Gastrocnemius medialis (tissue), 4 donors: ENCODE measurements around the gene DYNLT5. TPM values are rescaled to one million over a fixed set of nuclear protein-coding genes. Genes with fewer than 3 reads are reported as not detected.

Experiments used
- ATAC-seq, 2 donors: fragments of 150-250 bp; one replicate each; pipeline ENCODE4 v1.9.1; 2016
- DNase-seq, 2 donors: peaks; one replicate each; pipeline ENCODE4 v3.0.0-alpha.2; 2019
- H3K27ac ChIP-seq, 4 donors: fragments of 200-600 bp; sonication (generic); 1 replicate in 1 of 4; 2 replicates in 3 of 4; pipeline ENCODE4 v1.5.1; 2016 to 2018; ENCODE audit warnings: mild to moderate bottlenecking in 2 of 4, moderate library complexity in 1 of 4
- H3K27me3 ChIP-seq, 3 donors: fragments of 200-600 bp; sonication (generic) in 2 of 3; 1 replicate in 1 of 3; 2 replicates in 2 of 3; pipeline versions ENCODE4 v1.5.1 to v1.6.0; 2016 to 2019; ENCODE audit warnings: mild to moderate bottlenecking in 1 of 3, moderate library complexity in 1 of 3
- H3K36me3 ChIP-seq, 2 donors: fragments of 200-600 bp; sonication (generic) in 1 of 2; one replicate each; pipeline ENCODE4 v1.5.1; 2017 to 2018
- H3K4me1 ChIP-seq, 2 donors: fragments of 200-600 bp; sonication (generic) in 1 of 2; one replicate each; pipeline ENCODE4 v1.5.1; 2016 to 2017; ENCODE audit warnings: mild to moderate bottlenecking in 2 of 2
- H3K4me3 ChIP-seq, 4 donors: fragments of 200-600 bp; sonication (generic) in 3 of 4; 1 replicate in 1 of 4; 2 replicates in 3 of 4; pipeline ENCODE4 v1.5.1; 2016 to 2019; ENCODE audit warnings: mild to moderate bottlenecking in 2 of 4
- H3K9me3 ChIP-seq, 3 donors: fragments of 200-600 bp; sonication (generic) in 2 of 3; 1 replicate in 1 of 3; 2 replicates in 2 of 3; pipeline ENCODE4 v1.5.1; 2016 to 2019
- CTCF ChIP-seq, 5 experiments: fragments of 450-650 bp in 3 of 5; fragments of 200-600 bp in 2 of 5; sonication (generic) in 2 of 5; IDR thresholded peaks in 4 of 5; conservative IDR thresholded peaks in 1 of 5; 1 replicate in 4 of 5; 2 replicates in 1 of 5; pipeline ENCODE4 v1.5.1; 2016 to 2019; ENCODE audit warnings: antibody characterized with exemption in 5 of 5, mild to moderate bottlenecking in 3 of 5, moderate library complexity in 3 of 5
- POLR2A ChIP-seq, 2 donors: fragments of 450-650 bp; IDR thresholded peaks; one replicate each; pipeline ENCODE4 v1.6.1; 2017; ENCODE audit warnings: antibody characterized with exemption in 2 of 2, mild to moderate bottlenecking in 2 of 2, moderate library complexity in 2 of 2
- in situ Hi-C, 4 donors: fragments of 200-750 bp; cut with MboI; loops; one replicate each; pipeline versions ENCODE4 v1.15.0 to v1.8.0; 2017; ENCODE audit warnings: low sequenced_read_pairs in 4 of 4
- intact Hi-C: fragments of 100-400 bp; cut with DNase I; formaldehyde crosslinking; loops from one replicate; pipeline ENCODE4 v1.15.1; 2023; ENCODE audit warnings: low total_unique reads
- total RNA-seq, 4 donors: library from RNA; depleted of rRNA; stranded (reverse); fragments of >200 nt; gene quantifications; one replicate each; pipeline versions ENCODE4 v1.1.0 to v1.2.3, GENCODE V29; 2016

The DYNLT5 gene
- total RNA-seq, 4 donors from 2014 or later: 1.6 TPM; not detected in 3

- no peaks in the 10 kb centered on the region for H3K9me3 ChIP-seq
- no peak overlapping the region for H3K4me3 ChIP-seq
- no peaks in the 10 kb centered on the region for H3K4me1 ChIP-seq
- in situ Hi-C loops: loop anchor here (10.0 to 25.0 kb wide), 4 partner anchors 214 to 739 kb away; no protein-coding TSS in a partner anchor
- intact Hi-C loops: loop anchor here (10.0 kb wide), 1 partner anchor 722 kb away; no protein-coding TSS in a partner anchor
- no peak overlapping the region for H3K27ac ChIP-seq
- ATAC-seq (no peak), DNase-seq (no peak)
- H3K27me3 ChIP-seq: no peaks in the 10 kb centered on the region
- TF ChIP-seq POLR2A (IDR thresholded peaks at IDR 0.05) (no peak), CTCF (IDR thresholded peaks at IDR 0.05 in 4 of 5, conservative IDR thresholded peaks at IDR 0.05 in 1 of 5) (no peak)
- no peaks in the 10 kb centered on the region for H3K36me3 ChIP-seq
These were observed 21.0 kb downstream of the DYNLT5 start for GRCh38 chr1:66773227-66773626.

DNA sequence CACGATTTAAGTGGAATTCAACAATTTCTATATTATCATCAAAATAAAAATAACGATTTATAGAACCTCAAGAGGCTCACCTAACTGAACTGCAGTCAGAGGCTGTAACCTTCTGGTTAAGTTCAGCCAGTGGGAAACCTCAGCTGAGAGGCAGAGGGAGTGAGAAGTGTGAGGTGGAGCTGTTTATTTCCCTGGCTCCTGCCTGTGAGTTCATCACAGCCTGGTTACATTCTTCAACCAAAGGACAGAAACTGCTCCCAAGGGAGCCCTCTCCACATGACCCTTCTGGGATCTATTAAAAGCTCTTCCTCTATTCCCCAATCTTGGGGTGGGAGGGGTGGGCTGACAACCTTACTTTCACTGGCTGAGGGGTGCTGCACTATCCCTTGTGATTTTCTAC is 22.2 kb downstream of the DYNLT5 start:
- intact Hi-C loops: loop anchor here (10.0 kb wide), 1 partner anchor 720 kb away; no protein-coding TSS in a partner anchor

DNA sequence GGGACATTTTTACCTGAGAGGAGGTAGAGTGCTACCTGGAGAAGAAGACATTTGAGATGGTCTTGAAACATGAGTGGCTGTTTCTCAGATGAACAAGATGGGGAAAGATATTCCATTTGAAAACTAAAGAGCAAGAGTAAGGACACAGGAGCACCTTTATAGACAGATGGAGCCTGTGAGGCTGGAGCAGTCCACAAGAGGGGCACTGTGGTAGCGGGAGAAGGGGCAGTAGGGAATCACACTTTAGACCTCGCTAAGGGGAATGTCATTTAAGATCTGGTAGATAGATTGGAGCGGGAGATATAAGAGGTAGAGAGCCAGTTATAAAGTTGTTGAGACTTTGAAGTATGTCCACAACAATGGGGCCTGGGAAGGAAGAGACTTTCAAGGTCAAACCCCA is 23.4 kb downstream of the DYNLT5 start:
- in situ Hi-C loops: loop anchor here in 1 of 4 donors (10.0 kb wide), 1 partner anchor 369 kb away; no protein-coding TSS in a partner anchor
- intact Hi-C loops: loop anchor here (10.0 kb wide), 1 partner anchor 719 kb away; no protein-coding TSS in a partner anchor

More for the DNA sequence above, 22.2 kb downstream of the DYNLT5 start:
- Histone ChIP-seq H3K27ac (no peak overlapping the region), H3K4me3 (no peak overlapping the region), H3K27me3 (no peaks in the 10 kb centered on the region), H3K4me1 (no peaks in the 10 kb centered on the region), H3K36me3 (no peaks in the 10 kb centered on the region), H3K9me3 (no peaks in the 10 kb centered on the region)
- ATAC-seq (no peak), DNase-seq (no peak)
- TF ChIP-seq POLR2A (IDR thresholded peaks at IDR 0.05) (no peak), CTCF (IDR thresholded peaks at IDR 0.05 in 4 of 5, conservative IDR thresholded peaks at IDR 0.05 in 1 of 5) (no peak)
- in situ Hi-C loops: loop anchor here (10.0 to 25.0 kb wide), 4 partner anchors 213 to 738 kb away; no protein-coding TSS in a partner anchor

DNA sequence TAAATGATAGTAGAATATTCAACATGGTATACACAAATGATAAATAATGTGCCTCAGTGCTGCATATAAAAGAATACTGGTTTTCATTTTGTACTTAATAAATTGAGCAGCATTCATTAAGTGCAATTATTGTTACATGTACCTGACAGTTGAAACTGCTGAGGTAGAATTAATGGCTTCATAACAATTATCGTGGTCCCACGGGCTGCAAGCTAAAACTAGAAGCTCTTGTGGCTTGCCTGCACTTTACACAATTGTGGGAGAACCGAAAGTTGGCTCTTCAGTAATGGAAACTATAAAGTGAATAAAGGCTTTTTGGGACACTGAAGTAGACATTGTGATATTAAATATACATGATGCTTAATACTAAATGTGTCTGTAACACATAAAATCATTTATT is 25.6 kb downstream of the DYNLT5 start:
- Histone ChIP-seq H3K4me1 (no peaks in the 10 kb centered on the region), H3K9me3 (no peaks in the 10 kb centered on the region), H3K27me3 (no peaks in the 10 kb centered on the region), H3K27ac (no peak overlapping the region), H3K4me3 (no peak overlapping the region), H3K36me3 (no peaks in the 10 kb centered on the region)
- DNase-seq (no peak), ATAC-seq (no peak)
- TF ChIP-seq CTCF (IDR thresholded peaks at IDR 0.05 in 4 of 5, conservative IDR thresholded peaks at IDR 0.05 in 1 of 5) (no peak), POLR2A (IDR thresholded peaks at IDR 0.05) (no peak)
- intact Hi-C loops (loop anchor here (10.0 kb wide), 1 partner anchor 717 kb away; no protein-coding TSS in a partner anchor), in situ Hi-C loops (loop anchor here in 1 of 4 donors (10.0 kb wide), 1 partner anchor 367 kb away; no protein-coding TSS in a partner anchor)

More for the DNA sequence above, 23.4 kb downstream of the DYNLT5 start:
- TF ChIP-seq POLR2A (IDR thresholded peaks at IDR 0.05): no peak
- TF ChIP-seq CTCF (IDR thresholded peaks at IDR 0.05 in 4 of 5, conservative IDR thresholded peaks at IDR 0.05 in 1 of 5): no peak
- Histone ChIP-seq H3K4me1 (no peaks in the 10 kb centered on the region), H3K27ac (no peak overlapping the region), H3K9me3 (no peaks in the 10 kb centered on the region), H3K36me3 (no peaks in the 10 kb centered on the region), H3K4me3 (no peak overlapping the region), H3K27me3 (no peaks in the 10 kb centered on the region)
- DNase-seq (no peak), ATAC-seq (no peak)
